Kidney (tissue), 14 donors: ENCODE data around the gene EXOC3L1. TPM values are rescaled to one million over a fixed set of nuclear protein-coding genes. Genes with fewer than 3 reads are reported as not detected.

Source experiments
- DNase-seq, 5 donors: peaks; one replicate each; pipeline ENCODE4 v3.0.0-alpha.2; 2013 to 2020
- FAIRE-seq: peaks from 2 replicates; lab custom pipeline; 2012; peaks lifted over from hg19 to GRCh38; lab: Jason Lieb, UNC
- H3K27ac ChIP-seq, 2 donors: one replicate each; pipeline ENCODE4 v1.7.0; 2013; ENCODE audit warnings: low read depth in 2 of 2, low read length in 2 of 2, inconsistent platforms in 1 of 2
- H3K27me3 ChIP-seq: one replicate; pipeline ENCODE4 v1.7.1; 2013; ENCODE audit warnings: low read length, inconsistent platforms; ENCODE audit not compliant: control insufficient read depth, insufficient read depth
- H3K36me3 ChIP-seq, 3 donors: one replicate each; pipeline versions ENCODE4 v1.7.0 to v1.7.1; 2013; ENCODE audit warnings: low read length in 3 of 3, control low read depth in 1 of 3, inconsistent platforms in 1 of 3; ENCODE audit not compliant: insufficient read depth in 3 of 3, control insufficient read depth in 2 of 3
- H3K4me1 ChIP-seq, 3 donors: one replicate each; pipeline versions ENCODE4 v1.7.0 to v1.7.1; 2013; ENCODE audit warnings: low read length in 3 of 3, inconsistent platforms in 1 of 3, low read depth in 1 of 3; ENCODE audit not compliant: control insufficient read depth in 2 of 3, insufficient read depth in 2 of 3
- H3K4me3 ChIP-seq, 3 donors: one replicate each; pipeline versions ENCODE4 v1.7.0 to v1.8.1; 2013; ENCODE audit warnings: low read length in 3 of 3, control low read depth in 1 of 3, inconsistent platforms in 1 of 3
- H3K9ac ChIP-seq, 3 donors: one replicate each; pipeline versions ENCODE4 v1.7.0 to v1.7.1; 2013; ENCODE audit warnings: low read length in 3 of 3, control low read depth in 1 of 3, inconsistent platforms in 1 of 3
- H3K9me3 ChIP-seq, 3 donors: one replicate each; pipeline versions ENCODE4 v1.7.0 to v1.7.1; 2013; ENCODE audit warnings: low read length in 3 of 3, control low read depth in 1 of 3, inconsistent platforms in 1 of 3; ENCODE audit not compliant: control insufficient read depth in 2 of 3, insufficient read depth in 1 of 3
- intact Hi-C: fragments of 100-400 bp; cut with DNase I; formaldehyde crosslinking; loops from one replicate; pipeline ENCODE4 v1.11.1; 2022
- microRNA-seq: library from miRNA; unstranded; fragments of <30 nt; microRNA quantifications from one replicate; pipeline ENCODE4 v1.2.0, GENCODE V29; 2020
- polyA plus RNA-seq: library from polyadenylated mRNA; stranded (reverse); fragments of 350-450 nt; fragmentation: Illumina TruSeq; extraction: RNeasy Lipid Tissue Mini Kit (QIAGEN cat#74804); gene quantifications from one replicate; pipeline ENCODE4 v1.2.3, GENCODE V29; 2014; ENCODE audit warnings: low read depth, low replicate concordance; ENCODE audit not compliant: insufficient read depth
- total RNA-seq: library from RNA; stranded (reverse); fragmentation: NEBNext Ultra II Directional; extraction: Animal tissue kit (Norgen Biotek cat#: 25700); gene quantifications from one replicate; pipeline ENCODE4 v1.2.1, GENCODE V29; 2021
- TF ChIP-seq, protein P1 (sequence below): IDR thresholded peaks from 3 replicates; pipeline ENCODE4 v1.5.1; 2012; ENCODE audit warnings: mild to moderate bottlenecking, moderate library complexity, borderline replicate concordance; ENCODE audit not compliant: insufficient read depth; ENCODE audit errors: extremely low read depth
- donor health status: control.
- donor health status: control.
- donor health status: control.
- donor health status: control.
- donor health status: control.
- donor health status: DM: yes; HTN: yes; CAD: no.
- donor health status: Normal renal cell carcinoma (clear cell type).

The EXOC3L1 gene
- total and polyA plus RNA-seq, 2 donors from 2014 or later, result 7.2 to 9.9 TPM

- peak overlapping the region in 1 of 2 donors; percentile 36 for H3K27ac ChIP-seq
- peaks cover 0 to 6% (median 0%) of the 10 kb centered on the region in 3 donors for H3K4me1 ChIP-seq
- no peaks in the 10 kb centered on the region for H3K9me3 ChIP-seq
- no peak overlapping the region for H3K9ac ChIP-seq
- FAIRE-seq (no peak), DNase-seq (peak in 3 of 5 donors; percentile 48 to 63 (median 60))
- TF ChIP-seq, protein P1, sequence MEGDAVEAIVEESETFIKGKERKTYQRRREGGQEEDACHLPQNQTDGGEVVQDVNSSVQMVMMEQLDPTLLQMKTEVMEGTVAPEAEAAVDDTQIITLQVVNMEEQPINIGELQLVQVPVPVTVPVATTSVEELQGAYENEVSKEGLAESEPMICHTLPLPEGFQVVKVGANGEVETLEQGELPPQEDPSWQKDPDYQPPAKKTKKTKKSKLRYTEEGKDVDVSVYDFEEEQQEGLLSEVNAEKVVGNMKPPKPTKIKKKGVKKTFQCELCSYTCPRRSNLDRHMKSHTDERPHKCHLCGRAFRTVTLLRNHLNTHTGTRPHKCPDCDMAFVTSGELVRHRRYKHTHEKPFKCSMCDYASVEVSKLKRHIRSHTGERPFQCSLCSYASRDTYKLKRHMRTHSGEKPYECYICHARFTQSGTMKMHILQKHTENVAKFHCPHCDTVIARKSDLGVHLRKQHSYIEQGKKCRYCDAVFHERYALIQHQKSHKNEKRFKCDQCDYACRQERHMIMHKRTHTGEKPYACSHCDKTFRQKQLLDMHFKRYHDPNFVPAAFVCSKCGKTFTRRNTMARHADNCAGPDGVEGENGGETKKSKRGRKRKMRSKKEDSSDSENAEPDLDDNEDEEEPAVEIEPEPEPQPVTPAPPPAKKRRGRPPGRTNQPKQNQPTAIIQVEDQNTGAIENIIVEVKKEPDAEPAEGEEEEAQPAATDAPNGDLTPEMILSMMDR, result no peak
- H3K4me3 ChIP-seq, result no peak overlapping the region
- H3K36me3 ChIP-seq, result peaks cover 8 to 46% (median 41%) of the 10 kb centered on the region in 3 donors
- intact Hi-C loops, result no loop called here
- no peaks in the 10 kb centered on the region for H3K27me3 ChIP-seq
Measured at GRCh38 chr16:67137605-67138004, 52.3 kb downstream of the EXOC3L1 start.

Small RNA genes lying within 50 kb of the gene (microRNA-seq; reads per million reads assigned to microRNA genes)
- 184 reads per million, percentile 62 among the genes with 10 or more reads in this experiment for gene MIR328

Other genes starting within 250 kb of the EXOC3L1 start
- gene CES3, start 228.9 kb downstream of the EXOC3L1 start, total RNA-seq, result 2.1 TPM
- gene CES3, start 228.9 kb downstream of the EXOC3L1 start, polyA plus RNA-seq, result 7.8 TPM
- 31.7 TPM for gene CES4A, start 201.5 kb downstream of the EXOC3L1 start, total RNA-seq
- gene CES4A, start 201.5 kb downstream of the EXOC3L1 start, polyA plus RNA-seq, result 14.9 TPM
- gene CBFB, start 161.0 kb downstream of the EXOC3L1 start, total RNA-seq, result 57.3 TPM
- 9.7 TPM for gene CBFB, start 161.0 kb downstream of the EXOC3L1 start, polyA plus RNA-seq
- 16.9 TPM for gene PHAF1, start 80.2 kb downstream of the EXOC3L1 start, total RNA-seq
- 14.3 TPM for gene PHAF1, start 80.2 kb downstream of the EXOC3L1 start, polyA plus RNA-seq
- gene B3GNT9, start 39.1 kb downstream of the EXOC3L1 start, total RNA-seq, result 16.7 TPM
- gene B3GNT9, start 39.1 kb downstream of the EXOC3L1 start, polyA plus RNA-seq, result 12.1 TPM
- 27.1 TPM for gene TRADD, start 30.2 kb downstream of the EXOC3L1 start, total RNA-seq
- gene TRADD, start 30.2 kb downstream of the EXOC3L1 start, polyA plus RNA-seq, result 30.2 TPM
- gene FBXL8, start 30.2 kb downstream of the EXOC3L1 start, total RNA-seq, result 19.8 TPM
- gene FBXL8, start 30.2 kb downstream of the EXOC3L1 start, polyA plus RNA-seq, result 9.5 TPM
- 37.9 TPM for gene HSF4, start 25.4 kb downstream of the EXOC3L1 start, total RNA-seq
- 26.7 TPM for gene HSF4, start 25.4 kb downstream of the EXOC3L1 start, polyA plus RNA-seq
- 36.4 TPM for gene NOL3, start 19.6 kb downstream of the EXOC3L1 start, total RNA-seq
- 35.3 TPM for gene NOL3, start 19.6 kb downstream of the EXOC3L1 start, polyA plus RNA-seq
- 38.8 TPM for gene MATCAP1, start 6.2 kb downstream of the EXOC3L1 start, total RNA-seq
- gene MATCAP1, start 6.2 kb downstream of the EXOC3L1 start, polyA plus RNA-seq, result 15.5 TPM
- gene E2F4, start 2.0 kb upstream of the EXOC3L1 start, total RNA-seq, result 54.4 TPM
- gene E2F4, start 2.0 kb upstream of the EXOC3L1 start, polyA plus RNA-seq, result 39.1 TPM
- 24.2 TPM for gene ELMO3, start 9.0 kb upstream of the EXOC3L1 start, total RNA-seq
- 33.1 TPM for gene ELMO3, start 9.0 kb upstream of the EXOC3L1 start, polyA plus RNA-seq
- gene TMEM208, start 37.0 kb upstream of the EXOC3L1 start, total RNA-seq, result 47.1 TPM
- 145 TPM for gene TMEM208, start 37.0 kb upstream of the EXOC3L1 start, polyA plus RNA-seq
- 30.4 TPM for gene FHOD1, start 57.3 kb upstream of the EXOC3L1 start, total RNA-seq
- gene FHOD1, start 57.3 kb upstream of the EXOC3L1 start, polyA plus RNA-seq, result 21.0 TPM
- gene SLC9A5, start 58.8 kb upstream of the EXOC3L1 start, total RNA-seq, result 1.1 TPM
- 0.92 TPM for gene SLC9A5, start 58.8 kb upstream of the EXOC3L1 start, polyA plus RNA-seq
- gene PLEKHG4, start 89.4 kb upstream of the EXOC3L1 start, total RNA-seq, result 10.1 TPM
- gene PLEKHG4, start 89.4 kb upstream of the EXOC3L1 start, polyA plus RNA-seq, result 2.6 TPM
- 0.31 TPM for gene KCTD19, start 136.6 kb upstream of the EXOC3L1 start, total RNA-seq
- gene KCTD19, start 136.6 kb upstream of the EXOC3L1 start, polyA plus RNA-seq, result not detected
- 2.6 TPM for gene LRRC36, start 136.7 kb upstream of the EXOC3L1 start, total RNA-seq
- gene LRRC36, start 136.7 kb upstream of the EXOC3L1 start, polyA plus RNA-seq, result 3.1 TPM
- 8.2 TPM for gene TPPP3, start 203.4 kb upstream of the EXOC3L1 start, total RNA-seq
- 108 TPM for gene TPPP3, start 203.4 kb upstream of the EXOC3L1 start, polyA plus RNA-seq
- gene ZDHHC1, start 226.3 kb upstream of the EXOC3L1 start, total RNA-seq, result 23.6 TPM
- gene ZDHHC1, start 226.3 kb upstream of the EXOC3L1 start, polyA plus RNA-seq, result 14.6 TPM
- gene HSD11B2, start 241.0 kb upstream of the EXOC3L1 start, total RNA-seq, result 139 TPM
- gene HSD11B2, start 241.0 kb upstream of the EXOC3L1 start, polyA plus RNA-seq, result 1,022 TPM